HG03097 (cell line): ENCODE results near the gene RPL18.

ENCODE experiments used
- ATAC-seq: cut with Tn5 transposase; IDR thresholded peaks from one replicate; pipeline ENCODE4 v1.9.1; 2021; ENCODE audit not compliant: unreplicated experiment, low FRiP score

Gene RPL18

DNA sequence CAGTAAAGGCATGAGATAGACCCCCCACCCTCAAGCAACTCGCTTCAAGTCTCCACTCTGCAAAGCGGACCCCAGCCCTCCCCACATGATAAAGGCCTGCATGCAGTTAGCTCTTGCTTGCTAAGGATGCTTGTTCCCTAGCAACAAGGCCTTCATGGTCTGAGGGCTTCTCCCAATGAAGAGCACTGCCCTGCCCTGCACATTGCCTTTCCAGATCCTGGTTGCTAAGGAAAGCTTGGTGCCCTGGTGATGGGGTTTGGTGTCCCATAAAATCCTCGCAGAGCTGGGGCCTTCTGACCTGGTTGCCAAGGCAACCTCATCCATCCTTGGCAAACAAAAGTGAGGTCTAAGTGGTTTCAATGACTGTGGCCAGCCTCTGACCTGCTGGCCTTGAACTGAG, 12.2 kb upstream of the RPL18 start:
- no peak for ATAC-seq

DNA sequence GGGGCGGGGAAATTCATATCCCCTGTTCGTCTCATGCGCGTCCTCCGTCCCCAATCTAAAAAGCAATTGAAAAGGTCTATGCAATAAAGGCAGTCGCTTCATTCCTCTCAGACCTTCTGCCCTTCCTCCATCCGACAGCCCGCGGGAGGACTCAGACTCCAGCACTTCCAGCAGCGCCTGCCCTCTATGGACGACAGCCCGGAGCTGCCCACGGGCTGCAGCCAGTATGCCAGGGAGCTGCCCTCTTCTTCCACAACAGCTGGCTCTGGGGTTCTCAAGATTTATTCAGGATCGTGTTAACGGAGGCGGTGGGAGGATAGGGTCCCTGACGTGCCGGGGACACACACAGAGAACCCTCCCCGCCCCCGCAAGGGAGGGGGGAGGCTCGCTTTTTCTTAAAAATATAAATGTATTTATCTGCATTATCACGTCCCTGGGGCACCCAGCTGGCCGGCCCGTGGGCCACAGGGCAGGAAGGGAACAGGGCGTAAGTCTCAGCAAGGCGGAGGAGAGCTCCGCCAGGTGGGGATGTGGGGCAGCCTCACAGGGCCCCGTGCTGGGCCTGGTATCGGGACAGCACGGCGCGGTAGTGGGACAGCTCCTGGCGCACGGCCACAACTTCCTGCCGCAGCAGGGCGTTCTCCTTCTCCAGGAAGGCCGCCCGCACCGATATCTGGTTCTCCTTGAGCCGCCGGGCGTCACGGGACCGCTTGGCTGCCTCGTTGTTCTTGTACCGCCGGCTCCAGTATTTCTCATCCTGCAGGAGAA, 11.5 kb upstream of the RPL18 start:
- ATAC-seq: no peak

DNA sequence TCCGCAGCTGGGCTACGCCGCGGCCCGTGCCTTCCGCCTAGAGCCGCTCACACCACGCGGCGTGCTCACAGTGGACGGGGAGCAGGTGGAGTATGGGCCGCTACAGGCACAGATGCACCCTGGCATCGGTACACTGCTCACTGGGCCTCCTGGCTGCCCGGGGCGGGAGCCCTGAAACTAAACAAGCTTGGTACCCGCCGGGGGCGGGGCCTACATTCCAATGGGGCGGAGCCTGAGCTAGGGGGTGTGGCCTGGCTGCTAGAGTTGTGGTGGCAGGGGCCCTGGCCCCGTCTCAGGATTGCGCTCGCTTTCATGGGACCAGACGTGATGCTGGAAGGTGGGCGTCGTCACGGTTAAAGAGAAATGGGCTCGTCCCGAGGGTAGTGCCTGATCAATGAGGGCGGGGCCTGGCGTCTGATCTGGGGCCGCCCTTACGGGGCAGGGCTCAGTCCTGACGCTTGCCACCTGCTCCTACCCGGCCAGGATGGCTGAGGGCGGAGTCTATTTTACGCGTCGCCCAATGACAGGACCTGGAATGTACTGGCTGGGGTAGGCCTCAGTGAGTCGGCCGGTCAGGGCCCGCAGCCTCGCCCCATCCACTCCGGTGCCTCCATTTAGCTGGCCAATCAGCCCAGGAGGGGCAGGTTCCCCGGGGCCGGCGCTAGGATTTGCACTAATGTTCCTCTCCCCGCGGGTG, 10.8 kb upstream of the RPL18 start:
- ATAC-seq: no peak

- ATAC-seq: no peak
Measured at GRCh38 chr19:48629297-48629598, 10.3 kb upstream of the RPL18 start.

DNA sequence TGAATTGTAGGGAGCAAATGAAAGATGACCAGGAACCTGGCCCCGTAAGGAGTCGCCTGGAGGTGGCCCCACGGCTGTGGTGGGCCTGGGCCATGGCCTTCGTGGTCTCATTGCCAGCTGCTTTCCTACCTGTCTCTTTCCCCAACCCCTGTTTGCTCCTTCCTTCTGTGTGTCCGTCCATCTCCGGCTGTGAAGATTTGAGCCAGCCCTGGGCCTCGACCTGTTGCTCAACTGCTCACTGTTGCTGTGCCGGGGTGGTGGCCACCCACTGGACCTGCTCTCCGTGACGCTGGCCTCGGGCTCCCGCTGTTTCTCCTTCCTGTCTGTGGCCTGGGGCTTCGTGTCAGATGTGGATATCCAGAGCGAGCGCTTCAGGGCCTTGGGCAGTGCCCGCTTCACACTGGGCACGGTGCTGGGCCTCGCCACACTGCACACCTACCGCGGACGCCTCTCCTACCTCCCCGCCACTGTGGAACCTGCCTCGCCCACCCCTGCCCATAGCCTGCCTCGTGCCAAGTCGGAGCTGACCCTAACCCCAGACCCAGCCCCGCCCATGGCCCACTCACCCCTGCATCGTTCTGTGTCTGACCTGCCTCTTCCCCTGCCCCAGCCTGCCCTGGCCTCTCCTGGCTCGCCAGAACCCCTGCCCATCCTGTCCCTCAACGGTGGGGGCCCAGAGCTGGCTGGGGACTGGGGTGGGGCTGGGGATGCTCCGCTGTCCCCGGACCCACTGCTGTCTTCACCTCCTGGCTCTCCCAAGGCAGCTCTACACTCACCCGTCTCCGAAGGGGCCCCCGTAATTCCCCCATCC, 9.7 kb upstream of the RPL18 start:
- no peak for ATAC-seq

- ATAC-seq: no peak
Measured at GRCh38 chr19:48627865-48628314, 8.9 kb upstream of the RPL18 start.

DNA sequence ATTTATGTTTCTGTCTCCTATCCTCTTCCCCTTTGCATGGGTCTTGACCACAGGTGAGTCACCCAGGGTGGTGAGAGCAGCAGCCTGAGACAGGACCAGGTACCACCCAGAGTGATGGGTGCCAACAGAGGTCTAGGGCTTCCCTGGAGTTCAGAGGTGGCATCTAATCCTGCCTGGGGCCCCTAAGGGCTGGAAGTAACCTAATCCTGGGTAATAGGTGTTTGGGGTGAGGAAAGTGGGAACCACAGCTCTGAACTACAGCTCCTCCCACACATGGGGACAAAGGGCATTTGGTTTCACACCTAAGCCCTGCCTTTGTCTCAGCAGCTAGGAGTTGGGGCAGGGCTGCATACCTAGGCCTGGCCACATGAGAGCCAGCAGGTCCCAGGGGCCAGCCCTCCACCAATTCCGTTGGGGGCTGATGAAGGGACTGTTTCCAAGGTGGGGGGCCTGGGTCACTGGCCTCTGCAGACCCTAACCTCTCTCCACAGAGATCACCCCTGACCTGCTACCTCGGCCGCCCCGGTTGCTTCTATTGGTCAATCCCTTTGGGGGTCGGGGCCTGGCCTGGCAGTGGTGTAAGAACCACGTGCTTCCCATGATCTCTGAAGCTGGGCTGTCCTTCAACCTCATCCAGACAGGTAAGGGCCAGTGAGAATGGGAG, 8.4 kb upstream of the RPL18 start:
- no peak for ATAC-seq

GRCh38 chr19:48625891-48626327, 6.9 kb upstream of the RPL18 start:
- no peak for ATAC-seq

DNA sequence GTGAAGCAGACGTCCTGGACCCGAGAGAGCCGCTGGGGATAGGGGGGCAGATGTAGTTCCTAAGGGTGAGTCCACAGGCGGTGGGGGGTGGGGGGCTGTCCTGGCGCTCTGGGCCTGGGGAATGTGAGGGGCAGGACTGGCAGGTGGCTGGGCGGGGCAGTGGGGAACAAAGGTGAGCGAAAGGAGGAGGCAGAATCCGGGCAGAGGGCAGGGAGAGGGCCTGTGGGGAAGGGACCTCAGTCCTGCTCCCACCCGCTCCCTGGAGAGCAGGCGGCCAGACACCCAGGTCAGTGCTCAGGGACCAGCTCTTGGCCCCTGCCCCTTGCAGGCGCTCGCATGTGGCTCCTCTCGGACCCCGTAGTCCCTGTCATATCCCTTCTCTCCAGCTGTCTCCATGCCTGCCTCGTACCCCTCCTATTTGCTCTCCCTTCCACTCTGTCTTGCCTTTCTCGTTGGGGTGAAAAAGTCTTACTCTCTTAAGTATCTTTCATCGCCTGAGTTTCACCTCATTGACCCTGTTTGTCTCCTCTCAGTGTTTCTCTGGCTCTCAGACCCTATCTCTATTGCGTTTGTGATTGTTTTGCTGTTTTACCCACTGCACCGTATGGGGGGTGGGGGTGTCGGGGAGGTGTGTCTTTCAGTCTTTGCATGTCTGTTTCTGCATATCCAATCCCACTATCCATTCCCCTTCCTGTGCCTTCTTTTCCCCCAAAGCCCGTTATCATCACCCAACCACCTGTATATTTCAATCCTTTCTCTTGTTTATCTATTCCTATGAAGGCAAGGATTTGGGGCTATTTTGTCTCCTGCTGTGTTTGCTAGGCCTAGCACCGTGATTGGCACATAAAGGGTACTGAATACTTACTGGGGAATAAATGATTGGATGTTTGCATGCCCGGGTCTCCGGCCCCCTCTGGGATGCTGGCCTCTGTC, 6.1 kb upstream of the RPL18 start:
- ATAC-seq: no peak

DNA sequence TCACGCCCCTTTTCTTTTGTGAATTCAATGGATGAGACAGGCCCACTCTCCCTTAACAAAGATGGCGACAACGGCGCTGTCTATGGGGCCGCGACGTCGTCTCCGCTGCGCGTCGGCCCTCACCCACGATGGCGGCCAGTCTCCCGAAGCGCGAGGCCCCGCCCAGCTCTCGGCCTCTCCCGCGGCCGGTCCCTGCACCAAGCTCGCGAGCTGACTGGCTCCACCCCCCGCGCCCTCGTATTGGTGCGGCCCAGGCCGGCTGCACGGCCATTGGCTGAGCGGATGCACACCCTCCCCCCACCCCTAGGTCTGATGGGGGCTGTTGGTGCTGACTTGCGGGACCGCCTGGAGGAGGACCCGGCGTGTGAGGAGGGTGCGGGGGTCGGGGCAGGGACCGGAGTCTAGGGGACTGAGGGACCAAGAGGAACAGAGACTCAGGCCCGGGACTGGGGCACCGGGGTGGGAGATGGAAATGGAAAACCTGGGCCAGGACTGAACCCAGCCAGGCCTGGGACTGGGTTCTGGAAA, 5.2 kb upstream of the RPL18 start:
- peak; percentile 49 for ATAC-seq

GRCh38 chr19:48623556-48624066, 4.6 kb upstream of the RPL18 start:
- no peak for ATAC-seq

DNA sequence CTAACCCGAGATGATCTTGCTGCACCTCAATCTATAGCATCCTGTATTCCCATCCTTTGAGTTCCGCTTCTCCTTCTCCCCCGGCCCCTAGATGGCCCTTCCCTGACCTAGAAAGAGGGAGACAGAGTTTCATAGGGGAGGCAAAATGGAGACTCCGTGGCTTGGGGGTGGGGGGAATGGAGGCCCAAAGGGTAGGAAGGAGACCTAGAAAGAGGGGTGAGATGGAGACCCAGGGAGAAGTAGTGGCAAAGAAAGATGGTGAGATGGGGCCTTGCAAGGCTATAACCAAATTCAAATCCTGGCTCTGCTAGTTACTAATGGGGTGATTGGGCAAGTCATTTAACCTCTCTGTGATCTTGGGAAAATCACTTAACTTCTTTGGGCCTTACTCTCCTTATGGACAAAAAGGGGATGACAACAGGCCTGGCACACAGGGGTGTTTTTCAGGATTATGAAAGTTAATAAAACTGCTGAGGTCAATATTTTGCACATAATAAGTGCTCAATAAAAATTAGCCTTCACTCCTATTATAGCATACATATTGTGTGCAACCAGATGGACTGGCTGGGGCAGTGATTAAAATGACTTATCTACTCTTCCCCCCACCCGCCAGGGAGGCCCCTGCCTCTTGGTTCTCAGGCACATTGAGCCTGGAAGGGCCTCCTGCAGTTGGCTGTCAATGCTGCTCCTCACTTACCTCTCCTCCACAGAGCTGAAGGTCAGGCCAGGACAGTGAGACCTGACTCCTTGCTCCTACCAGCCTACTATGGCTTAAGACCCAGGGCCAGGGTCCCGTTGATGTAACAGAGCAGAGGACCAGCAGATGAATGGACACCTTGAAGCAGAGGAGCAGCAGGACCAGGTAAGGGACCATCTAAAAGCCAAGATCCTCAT, 961 bp upstream of the RPL18 start:
- ATAC-seq: no peak

DNA sequence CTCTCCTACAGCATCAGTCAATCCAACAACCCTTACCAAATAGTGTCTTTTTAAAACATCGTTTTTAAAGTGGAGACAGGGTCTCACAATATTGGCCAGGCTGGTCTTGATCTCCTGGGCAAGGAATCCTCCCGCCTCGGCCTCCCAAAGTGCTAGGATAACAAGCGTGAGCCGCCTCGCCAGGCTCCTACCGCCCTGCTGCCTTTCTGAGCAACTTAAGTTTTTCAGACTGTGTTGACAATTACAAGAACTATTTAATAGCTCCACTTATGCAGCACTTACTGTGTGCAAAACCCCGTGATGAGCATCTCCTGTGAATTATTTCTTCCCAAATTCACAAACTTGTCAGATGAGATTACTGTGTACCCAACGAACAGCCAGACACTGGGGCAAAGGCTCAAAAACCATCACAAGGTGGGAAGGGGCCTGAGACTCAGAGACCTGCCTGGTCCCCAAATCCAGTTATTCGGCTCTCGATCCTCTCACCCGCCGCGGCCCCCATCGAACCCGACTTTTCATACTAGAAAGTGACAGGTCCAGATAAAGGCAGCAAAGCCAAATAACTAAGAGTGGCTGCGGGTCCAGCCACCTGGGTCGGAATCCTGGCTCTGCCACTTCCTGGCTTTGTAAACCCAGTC, 581 bp downstream of the RPL18 start:
- no peak for ATAC-seq

- ATAC-seq: no peak
Measured at GRCh38 chr19:48617146-48617937, 1.6 kb downstream of the RPL18 start.

DNA sequence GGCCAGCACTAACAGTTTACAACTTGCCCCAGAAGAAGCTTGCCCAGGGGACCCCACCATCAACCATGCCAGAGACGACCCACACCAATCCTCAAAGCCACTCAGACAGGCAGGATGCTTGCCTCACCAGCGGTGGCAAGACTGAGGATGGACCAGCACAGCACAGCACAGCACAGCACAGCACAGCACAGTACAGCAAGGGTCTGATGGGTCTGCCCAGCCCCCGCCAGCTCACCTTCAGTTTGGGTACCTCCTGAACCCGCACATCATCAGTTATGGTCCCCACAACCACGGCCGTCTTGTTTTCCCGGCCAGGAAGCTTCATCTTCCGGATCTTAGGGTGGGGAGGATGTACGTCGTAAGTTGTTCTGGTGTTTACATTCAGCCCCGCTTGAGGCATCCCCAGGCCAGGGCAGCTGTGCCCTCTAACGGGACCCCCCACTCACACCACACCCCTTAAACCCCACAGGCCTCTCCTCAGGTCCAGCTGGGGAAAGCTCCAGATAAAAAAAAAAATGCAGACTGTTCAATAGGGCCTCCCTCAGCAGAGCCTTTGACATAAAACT, 2.4 kb downstream of the RPL18 start:
- ATAC-seq: no peak

DNA sequence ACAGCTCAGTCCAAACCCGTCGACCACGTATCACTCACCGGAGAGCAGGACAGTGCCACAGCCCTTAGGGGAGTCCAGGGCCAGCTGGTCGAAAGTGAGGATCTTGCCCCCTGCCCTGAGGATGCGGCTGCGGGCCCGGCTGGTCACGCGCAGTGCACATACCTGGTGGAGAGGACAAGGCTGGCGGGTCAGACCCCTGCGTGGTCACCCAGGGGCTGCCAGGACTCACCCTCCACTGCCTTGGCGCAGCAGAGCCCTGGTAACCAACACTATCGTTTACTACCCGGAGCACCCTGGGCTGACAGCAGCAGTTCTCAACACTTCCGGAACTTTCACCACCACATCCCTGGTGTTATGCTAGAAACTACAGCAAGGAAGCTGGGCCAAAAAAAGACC, 2.9 kb downstream of the RPL18 start:
- no peak for ATAC-seq
